GM12873 (cell line): Measurements from ENCODE around the gene BMPR2.

Experiments
- TF ChIP-seq, protein P1 (sequence below): IDR thresholded peaks from 2 replicates; pipeline ENCODE4 v1.5.1; 2012; ENCODE audit warnings: low read depth, mild to moderate bottlenecking, moderate library complexity, low read length, control low read depth; ENCODE audit not compliant: insufficient read depth; ENCODE audit errors: missing control alignments

The BMPR2 gene

DNA sequence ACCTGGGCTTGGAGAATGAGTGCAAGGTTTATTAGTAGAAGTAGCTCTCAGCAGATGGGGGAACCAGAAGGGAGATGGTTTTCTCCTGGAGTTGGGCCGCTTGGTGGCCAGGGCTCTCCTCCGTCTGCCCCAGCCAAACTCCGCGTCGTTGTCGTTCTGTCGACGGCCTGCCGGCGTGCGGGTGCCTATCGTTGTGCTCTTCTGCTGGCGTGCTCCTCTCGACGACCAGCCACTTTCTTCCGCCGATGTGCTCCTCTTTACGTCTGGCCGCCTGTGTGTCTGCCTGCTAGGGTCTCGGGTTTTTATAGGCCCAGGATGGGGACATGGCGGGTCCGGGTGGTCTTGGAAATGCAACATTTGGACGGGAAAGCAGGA is 119.1 kb downstream of the BMPR2 start:
- TF ChIP-seq, protein P1, sequence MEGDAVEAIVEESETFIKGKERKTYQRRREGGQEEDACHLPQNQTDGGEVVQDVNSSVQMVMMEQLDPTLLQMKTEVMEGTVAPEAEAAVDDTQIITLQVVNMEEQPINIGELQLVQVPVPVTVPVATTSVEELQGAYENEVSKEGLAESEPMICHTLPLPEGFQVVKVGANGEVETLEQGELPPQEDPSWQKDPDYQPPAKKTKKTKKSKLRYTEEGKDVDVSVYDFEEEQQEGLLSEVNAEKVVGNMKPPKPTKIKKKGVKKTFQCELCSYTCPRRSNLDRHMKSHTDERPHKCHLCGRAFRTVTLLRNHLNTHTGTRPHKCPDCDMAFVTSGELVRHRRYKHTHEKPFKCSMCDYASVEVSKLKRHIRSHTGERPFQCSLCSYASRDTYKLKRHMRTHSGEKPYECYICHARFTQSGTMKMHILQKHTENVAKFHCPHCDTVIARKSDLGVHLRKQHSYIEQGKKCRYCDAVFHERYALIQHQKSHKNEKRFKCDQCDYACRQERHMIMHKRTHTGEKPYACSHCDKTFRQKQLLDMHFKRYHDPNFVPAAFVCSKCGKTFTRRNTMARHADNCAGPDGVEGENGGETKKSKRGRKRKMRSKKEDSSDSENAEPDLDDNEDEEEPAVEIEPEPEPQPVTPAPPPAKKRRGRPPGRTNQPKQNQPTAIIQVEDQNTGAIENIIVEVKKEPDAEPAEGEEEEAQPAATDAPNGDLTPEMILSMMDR = no peak

DNA sequence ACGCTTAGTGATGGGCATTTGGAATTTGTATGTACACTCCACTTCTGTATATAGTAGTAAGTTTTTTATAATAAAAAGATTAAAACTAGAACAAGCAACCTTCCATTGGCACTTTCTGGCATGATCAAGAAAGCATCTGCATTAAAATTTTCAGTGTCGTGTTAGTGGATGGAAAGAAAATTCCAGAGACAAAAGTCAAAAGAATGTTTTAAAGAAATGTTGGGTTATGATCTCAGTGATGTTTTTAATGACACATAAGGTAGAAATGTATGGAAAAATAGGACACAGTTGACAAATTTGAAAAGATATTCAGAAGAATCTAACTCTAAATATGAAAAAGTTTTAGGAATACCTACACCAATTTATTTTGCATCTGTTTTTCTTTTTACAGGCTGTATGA is 132.6 kb downstream of the BMPR2 start:
- TF ChIP-seq, protein P1 = no peak

DNA sequence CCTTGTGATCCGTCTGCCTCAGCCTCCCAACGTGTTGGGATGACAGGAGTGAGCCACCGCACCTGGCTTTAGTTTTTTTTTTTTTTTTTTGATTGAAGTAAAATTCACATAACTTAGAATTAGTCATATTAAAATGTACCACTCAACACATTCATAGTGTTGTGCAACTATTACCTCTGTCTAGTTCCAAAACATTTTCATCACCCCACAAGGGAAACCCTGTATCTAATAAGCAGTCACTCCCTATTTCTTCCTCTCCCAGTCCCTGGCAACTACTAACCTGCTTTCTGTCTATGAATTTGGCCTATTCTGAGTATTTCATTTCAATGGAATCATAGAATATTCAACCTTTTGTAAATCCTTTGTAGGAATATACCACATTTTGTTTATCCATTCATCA is 134.8 kb downstream of the BMPR2 start:
- TF ChIP-seq, protein P1 = no peak

DNA sequence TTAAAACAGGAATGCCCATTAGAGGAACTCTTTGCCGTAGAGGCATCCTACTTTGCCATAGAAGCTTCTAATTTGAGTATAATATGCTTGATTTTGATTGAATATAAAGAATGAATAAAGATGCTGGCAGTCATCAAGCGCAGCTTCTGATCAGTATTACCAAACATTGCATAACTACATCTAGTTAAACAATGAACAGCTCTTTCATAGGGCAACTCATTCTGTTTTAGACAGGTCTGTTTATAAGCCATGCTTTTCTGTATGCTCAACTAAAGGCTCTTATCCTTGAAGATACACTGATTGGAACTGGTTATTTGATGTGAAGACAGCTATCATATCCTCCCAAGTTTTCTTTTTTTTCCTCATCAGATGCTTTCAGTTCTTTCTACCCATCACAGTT is 136.0 kb downstream of the BMPR2 start:
- TF ChIP-seq, protein P1 = no peak

DNA sequence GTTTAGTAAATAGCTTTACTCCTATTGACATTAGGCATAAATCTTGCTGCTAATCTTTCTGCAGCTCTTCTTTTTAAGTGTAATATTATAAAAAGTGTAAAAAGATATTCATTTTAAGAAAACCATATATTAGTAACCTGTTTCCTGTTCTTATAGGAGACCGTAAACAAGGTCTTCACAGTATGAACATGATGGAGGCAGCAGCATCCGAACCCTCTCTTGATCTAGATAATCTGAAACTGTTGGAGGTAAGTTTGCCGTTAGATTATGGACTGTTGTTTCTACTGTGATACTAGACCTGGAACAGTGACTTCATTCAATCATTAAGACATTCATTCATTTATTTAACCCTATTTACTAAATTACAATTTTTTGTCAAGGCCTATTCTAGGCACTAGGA is 138.6 kb downstream of the BMPR2 start:
- TF ChIP-seq, protein P1 = no peak

DNA sequence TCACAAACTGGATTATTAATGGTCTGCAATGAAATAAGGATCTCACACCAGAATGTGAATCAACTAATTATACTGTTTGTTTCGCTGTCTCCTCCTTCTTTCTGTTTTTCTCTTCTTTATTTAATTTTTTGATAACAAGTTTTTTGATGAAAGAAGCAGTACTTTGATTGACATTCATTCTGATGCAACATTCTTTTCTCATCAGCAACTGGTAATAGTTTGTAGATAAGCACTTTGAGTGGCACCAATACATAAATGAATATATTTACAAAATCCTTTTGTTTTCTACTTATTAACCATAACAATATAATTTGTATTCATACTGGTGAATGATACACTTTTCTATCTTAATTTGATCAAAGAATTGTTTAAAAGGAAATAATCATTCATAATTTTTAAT is 143.3 kb downstream of the BMPR2 start:
- TF ChIP-seq, protein P1 = no peak

DNA sequence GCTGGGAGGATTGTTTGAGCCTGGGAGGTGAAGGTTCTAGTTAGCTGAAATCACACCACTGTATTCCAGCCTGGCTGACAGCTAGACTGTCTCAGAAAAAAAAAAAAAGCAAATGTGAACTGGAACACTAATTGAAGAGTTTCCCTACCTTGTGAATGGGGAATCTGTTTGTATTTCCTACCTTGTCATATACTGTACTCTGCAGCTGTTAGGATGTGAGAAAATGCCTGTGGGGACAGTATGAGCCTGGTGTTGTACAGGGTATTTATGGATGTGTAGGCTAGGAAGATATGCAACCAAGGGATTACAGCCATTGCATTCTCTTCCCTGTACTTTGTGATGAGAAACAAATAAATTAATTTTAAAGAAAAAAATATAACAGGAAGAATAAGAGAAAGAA is 145.3 kb downstream of the BMPR2 start:
- TF ChIP-seq, protein P1 = no peak
